ENCODE results near the gene CISD1.

DNA sequence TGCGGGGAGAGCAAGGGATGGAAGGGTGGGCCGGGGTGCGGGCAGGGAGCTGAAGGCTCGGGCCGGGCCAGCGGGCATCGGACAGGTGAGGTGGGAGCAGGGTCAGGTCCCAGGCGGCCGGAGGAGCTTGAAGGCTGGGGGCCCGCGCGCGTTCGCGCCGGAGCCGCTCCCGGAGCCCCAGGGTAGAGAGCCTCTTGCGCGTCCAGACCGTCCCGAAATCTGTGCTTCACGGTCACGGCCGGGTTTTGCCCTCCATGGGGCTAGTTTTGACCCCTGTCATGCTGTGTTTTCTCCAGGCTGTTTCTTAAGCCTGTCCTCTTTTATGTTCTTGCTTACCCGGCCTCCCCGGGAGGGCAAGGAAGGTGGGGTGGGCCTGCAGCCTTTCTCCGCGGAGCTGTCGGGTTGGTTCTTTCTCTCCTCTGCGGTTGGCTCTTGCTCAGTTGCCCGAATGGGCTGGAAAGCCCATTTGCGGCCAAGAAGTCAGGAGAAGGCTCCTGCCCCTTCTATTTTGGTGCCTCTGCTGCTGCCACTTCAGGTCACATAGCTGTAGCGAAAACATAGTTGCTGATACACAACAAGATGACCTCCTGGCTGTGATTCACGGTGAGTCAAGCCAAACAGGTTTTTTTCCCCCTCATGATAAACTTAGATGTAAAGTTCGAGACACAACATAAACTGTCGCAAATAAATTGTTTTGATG is 66.5 kb downstream of the CISD1 start:
- TF ChIP-seq NFRKB (IDR thresholded peaks at IDR 0.05) (no peak), ELF4 (IDR thresholded peaks at IDR 0.05) (no peak), BHLHE40 (IDR thresholded peaks at IDR 0.05; ENCODE audit: borderline replicate concordance) (no peak), FOXM1 (IDR thresholded peaks at IDR 0.05; ENCODE audit: borderline replicate concordance) (no peak), FOXK2 (IDR thresholded peaks at IDR 0.05) (no peak), SP1 (IDR thresholded peaks at IDR 0.05) (no peak), LEF1 (IDR thresholded peaks at IDR 0.05; ENCODE audit: borderline replicate concordance) (no peak)

Data from HEK293T (cell line).